GM19397 (cell line): ENCODE measurements around the gene UBE2D4.

Experiments
- ATAC-seq: cut with Tn5 transposase; IDR thresholded peaks from one replicate; pipeline ENCODE4 v1.9.1; 2021; ENCODE audit warnings: mild to moderate bottlenecking, moderate library complexity; ENCODE audit not compliant: unreplicated experiment

The UBE2D4 gene

DNA sequence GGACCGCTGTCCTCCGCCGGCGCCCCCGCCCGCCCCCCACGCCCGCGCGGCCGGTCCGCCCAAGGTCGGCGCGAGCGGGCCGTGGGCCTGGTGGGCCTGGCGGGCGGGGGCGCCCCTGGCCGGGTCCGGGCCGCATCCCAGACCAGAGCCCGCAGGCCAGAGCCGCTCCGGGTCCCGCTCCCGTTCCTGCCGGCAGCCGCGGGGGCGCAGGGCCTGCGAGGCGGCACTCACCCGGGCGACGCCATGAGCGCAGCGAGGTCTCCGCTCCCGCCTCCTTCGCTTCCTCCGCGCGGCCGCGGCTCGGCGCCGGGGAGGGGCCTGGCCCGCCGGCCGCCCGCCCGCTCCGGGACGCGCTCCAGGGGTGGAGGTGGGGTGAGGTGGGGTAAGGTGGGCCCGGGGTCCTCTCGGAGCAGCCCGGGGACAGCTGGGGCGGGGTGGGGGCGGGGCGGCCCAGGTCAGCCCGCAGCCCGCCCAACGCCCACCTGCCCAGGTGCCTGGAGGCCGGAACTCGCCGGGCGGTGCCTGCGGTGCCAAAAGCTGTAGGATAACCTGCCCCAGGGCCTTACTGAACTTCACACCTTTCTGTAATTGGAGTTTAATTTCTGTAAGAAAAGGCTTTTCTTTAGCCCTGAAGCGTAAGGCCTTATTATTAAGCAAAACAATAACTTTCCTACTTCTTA, 19.8 kb upstream of the UBE2D4 start, which contains the start of gene URGCP:
TSS of gene URGCP (minus strand) at position 266 of the 680 bp plus-strand sequence. CDS start at position 245, 21 bp downstream.
- peak; percentile 80 for ATAC-seq

DNA sequence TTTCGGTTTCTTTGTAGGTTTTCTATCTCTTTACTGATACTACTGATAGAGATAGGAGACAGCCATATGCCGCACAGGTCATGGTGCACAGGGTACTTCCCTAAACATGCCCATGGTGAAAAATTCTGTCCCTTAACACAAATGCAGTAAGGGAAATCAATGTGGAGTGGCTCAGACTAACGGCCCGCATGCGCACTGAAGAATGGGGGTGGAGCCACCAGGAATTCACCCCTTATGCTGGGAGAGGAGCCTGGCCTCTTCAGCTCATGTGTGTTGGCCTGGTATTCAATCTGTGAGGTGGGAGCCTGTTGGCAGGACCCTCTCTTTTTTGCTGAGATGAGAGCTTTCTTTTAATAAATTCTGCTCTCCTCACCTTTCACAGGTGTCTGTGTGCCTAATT, 11.4 kb upstream of the UBE2D4 start:
- ATAC-seq, result no peak

DNA sequence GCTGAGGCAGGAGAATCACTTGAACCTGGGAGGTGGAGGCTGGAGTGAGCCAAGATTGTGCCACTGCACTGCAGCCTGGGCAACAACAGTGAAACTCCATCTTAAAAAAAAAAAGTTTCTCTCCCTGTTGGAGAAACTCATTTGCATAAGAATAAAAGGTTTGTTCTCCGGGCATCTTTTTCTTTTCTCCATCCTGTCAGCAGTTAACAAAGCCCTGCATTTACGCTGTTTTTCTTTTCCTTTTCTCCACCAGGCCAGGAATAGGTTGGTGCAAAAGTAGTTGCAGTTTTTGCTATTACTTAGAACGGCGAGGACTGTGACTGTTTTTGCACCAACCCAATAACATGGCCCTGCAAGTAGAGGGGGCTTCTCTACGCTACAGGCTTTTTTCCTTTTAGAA, 10.3 kb upstream of the UBE2D4 start:
- no peak for ATAC-seq

DNA sequence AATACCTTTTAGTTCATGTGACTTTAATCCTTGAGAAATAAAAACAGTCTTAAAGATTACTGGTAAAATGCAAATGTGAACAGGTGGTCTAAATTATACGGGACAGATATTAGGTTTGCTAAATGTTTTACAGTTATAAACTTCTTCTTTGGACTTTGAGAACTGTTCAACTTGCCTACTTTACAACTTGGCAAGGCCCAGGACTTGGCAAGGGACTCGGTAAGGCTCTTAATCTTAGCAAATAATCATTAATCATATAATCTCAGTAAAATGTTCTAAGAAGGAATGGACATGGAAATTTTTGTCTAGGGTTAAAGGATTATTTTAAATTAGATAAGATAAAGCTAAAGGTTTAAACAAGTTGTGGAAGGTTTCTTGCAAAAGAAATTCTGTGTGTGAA, 4.8 kb upstream of the UBE2D4 start:
- ATAC-seq, result no peak

DNA sequence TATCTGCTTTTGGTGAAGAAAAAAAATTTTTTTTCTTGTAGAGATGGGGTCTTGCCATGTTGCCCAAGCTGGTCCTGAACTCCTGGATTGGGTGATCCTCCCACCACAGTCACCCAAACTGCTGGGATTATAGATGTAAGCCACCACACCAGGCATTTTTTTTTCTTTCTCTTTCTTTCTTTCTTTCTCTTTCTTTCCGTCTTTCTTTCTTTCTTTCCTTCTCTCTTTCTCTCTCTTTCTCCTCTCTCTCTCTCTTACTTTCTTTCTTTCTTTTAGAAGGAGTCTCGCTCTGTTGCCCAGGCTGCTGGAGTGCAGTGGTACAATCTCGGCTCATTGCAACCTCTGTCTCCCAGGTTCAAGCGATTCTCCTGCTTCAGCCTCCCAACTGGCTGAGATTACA, 3.5 kb upstream of the UBE2D4 start:
- ATAC-seq, result no peak

DNA sequence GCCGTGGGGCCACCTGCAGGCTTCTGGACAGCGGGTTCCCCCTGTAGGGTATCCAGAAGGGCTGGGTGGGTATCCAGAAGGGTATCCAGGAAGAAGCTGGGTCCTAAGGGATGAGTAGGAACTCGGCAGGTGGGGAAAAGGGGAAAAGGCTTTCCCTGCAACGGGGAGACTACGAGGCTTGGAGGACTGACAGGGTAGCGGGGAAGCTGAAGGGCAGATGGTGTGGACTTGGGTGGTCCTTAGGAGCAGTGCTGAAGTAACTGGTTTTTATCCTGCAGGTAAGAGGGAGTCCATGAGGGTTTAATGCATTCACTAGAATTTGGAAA, 525 bp downstream of the UBE2D4 start:
- ATAC-seq, result no peak

DNA sequence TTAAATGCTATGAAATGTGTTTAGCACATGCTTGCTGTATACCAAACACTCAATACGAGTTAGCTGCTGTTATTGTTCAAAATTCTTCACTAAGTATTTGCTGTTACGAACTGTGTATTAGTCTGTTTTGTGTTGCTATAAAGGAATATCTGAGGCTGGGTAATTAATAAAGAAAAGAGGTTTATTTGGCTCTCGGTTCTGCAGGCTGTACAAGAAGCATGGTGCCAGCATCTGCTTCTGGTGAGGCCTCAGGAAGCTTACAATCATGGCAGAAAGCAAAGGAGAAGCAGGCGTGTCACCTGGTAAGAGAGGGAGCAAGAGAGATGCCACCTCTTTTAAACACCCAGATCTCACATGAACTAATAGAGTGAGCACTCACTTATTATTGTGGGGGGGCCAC, 1.6 kb downstream of the UBE2D4 start:
- ATAC-seq, result no peak

DNA sequence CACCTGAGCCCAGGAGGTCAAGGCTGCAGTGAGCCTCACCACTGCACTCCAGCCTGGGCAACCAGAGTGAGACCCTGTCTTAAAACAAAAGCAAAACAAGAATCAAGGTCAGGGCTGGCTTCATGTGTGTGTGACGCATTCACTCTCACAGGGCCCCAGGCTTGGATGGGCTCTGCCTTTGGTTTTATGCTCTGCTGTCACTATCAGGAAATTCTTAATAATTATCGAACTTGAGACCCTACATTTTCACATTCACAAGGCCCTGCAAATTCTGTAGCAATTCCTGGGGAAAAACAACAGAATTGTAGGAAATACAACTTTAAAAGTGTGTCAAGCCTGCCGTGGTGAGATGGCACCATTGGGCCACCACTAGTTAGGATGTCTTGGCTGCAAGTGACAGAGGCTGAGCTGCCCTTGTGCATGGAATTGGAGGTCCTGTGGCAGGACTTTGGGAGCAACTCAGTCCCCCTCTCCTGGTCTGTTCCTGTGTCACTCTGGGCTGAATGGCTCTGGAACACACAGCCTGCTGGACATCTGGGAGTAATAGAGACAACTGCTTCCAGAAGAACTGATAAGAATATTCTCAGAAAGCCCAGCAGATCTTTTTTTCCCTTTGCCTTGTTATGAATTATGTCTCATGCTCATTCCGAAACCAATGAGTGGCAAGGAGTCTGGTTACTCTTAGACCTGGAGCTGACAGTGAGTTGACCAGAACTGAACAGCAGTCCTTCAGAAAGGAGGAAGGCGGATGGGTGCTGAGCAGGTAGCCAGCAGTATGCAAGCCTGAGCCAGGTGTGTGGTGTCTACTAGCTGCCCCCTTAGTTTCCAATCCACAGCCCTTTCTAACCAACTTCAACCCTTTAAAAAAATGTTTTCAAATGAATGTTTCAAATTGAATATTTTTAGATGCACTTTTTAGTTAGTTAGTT, 3.6 kb downstream of the UBE2D4 start:
- ATAC-seq, result no peak

DNA sequence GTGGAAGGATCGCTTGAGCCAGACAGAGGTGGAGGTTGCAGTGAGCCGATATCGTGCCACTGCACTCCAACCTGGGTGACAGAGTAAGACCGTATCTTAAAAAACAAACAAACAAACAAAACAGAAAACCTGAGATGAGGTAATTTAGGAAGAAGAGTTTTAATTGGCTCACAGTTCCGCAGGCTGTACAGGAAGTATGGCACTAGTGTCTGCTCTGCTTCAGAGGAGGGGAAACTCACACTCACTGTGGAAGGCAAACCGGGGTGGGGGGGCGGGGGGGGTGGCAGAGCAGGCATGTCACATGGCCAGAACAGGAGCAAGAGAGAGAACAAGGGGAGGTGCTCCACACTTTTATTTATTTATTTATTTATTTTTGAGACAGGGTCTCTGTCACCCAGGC, 5.1 kb downstream of the UBE2D4 start:
- ATAC-seq, result no peak

DNA sequence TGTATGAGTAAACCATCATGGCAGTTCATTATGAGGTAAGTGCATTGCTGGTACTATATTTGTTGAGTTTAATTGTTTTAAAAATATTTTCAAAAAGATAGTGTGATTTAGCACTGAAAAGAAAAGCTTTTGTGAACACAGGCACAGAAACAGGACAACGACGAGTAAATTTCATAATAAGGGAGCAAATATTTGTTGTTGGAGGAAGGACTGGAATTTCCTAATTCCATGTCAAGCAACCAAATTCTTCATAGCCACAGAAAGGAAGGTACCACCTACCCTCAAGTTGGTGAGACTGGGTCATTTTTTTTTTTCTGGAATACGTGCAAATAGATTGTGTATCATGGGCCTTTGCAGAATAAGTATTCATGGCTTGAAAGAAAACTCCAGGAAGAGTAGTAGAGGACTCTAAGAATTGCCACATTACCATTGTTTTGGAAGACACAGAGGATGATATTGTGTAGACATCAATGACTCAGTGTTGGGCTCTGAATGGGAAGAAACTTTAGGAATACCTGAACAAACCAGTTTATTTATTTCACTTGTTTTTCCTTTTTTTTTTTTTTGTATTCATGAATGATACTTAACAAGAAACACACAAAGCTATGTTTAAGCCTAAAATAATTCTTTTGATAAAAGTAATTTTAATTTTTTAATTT, 7.8 kb downstream of the UBE2D4 start:
- ATAC-seq, result no peak

DNA sequence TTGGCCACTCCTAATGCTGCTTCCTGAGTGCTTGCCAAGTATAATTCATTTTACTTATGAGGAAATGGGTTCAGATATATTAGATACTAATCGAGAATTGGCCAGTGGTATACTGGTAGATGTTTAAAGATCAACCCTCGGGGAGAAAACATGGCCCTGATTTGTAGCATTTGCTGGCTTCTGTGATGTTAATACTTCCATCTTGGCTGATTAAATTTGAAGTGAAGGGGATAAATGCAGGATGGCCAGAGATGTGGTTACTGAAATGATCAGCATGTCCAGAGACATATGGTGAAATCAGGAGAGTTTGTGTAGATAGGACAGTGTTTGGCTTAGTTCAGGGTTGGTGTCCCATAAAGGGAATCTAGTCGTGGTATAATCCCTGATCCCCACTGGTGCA, 11.2 kb downstream of the UBE2D4 start:
- ATAC-seq, result no peak

DNA sequence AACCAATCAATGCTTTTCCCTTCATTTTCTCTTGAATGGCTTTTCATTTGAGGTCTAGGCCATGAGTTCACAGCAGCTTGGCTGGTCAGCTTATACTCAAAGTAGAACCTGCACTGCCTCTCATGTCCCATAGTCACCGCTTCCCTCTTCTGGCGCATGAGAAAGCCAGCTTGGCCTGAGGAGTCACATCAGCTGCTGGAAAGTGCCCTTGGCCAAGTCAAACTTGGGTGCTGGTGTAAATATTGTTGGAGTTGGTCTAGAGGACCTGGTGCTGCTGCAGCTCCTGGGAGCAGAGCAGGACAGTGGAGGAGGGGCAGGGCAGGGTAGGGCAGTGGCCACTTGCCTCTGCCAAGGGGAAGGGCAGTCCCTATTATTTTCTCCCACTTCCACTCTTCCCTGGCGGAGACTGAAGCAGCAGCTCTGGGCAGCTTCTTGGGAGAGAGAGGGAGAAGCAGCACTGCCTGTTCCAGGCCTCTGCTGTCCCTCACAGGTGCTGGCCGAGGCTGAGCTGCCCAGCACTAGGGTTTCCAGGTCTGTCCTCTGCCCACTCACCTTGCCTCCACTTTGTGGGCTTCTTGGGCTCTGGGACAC, 12.8 kb downstream of the UBE2D4 start:
- no peak for ATAC-seq

DNA sequence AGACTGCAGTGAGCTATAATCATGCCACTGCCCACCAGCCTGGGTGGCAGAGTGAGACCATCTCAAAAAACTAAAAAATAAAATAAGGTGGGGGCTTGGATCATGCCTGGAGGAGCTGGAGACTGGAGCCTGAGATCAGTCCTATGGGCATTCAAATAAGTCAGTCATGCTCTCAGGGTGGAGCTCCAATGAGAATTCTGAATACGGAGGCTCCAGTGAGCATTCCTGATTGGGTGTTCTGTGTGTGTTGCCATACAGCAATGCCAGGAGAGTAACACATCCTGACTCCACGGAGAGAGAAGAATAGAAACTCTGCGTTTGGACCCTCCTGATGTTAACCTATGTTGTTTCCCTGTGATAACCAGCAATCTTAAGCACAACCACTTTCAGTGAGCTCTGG, 16.0 kb downstream of the UBE2D4 start:
- no peak for ATAC-seq

DNA sequence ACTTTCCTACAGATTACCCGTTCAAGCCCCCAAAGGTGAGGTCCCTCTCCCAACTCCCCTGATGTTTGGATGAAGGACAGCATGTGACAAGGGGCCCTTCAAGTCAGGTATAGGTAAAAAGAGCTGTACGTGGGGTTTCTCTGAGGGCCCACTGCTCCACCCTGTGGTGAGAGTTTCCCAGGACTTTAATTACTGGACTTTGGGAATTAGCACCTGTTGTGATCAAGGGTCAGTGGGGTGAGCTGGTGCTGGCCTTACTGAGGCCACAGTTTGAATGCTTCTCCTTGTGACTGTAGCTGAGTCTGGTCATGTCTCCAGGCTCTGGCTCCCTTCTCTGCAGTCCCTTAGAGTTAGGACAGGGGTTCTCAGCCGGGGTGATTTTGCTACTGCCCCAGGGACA, 16.8 kb downstream of the UBE2D4 start:
- no peak for ATAC-seq

DNA sequence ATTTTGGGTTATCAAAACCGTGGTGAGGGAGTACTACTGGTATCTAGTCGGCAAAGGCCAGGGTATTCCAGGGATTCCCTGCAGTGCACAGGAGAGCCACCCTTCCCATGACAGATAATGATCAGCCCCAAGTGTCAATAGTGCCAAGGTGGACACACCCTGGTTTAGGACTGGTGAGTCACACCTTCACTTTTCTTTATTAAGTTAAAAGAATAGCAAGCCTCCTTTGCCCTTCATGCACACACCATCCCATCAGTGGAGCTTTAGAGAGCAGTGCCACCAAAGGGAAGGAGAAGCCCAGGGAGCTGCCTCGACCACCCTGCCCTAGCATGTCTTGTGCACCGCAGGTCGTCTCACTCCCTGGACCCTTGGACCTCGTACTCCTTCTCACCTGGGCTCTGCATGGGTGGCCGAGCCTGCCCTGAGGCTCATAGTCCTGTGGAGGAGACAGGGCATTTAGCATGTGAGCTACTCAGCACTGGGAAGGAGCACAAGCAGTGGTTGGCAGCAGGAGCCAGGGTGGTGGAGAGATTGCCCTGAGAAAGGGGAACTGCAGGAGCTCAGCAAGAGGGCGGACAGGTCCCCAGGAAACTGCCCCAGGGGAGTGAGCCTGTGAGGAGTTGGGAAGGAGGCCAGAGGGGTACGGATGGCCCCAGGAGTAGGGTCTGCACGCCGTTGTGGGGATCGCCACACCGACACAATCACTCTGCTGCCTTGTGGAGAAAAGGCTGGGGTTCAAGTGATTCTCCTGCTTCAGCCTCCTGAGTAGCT, 17.4 kb downstream of the UBE2D4 start:
- no peak for ATAC-seq

DNA sequence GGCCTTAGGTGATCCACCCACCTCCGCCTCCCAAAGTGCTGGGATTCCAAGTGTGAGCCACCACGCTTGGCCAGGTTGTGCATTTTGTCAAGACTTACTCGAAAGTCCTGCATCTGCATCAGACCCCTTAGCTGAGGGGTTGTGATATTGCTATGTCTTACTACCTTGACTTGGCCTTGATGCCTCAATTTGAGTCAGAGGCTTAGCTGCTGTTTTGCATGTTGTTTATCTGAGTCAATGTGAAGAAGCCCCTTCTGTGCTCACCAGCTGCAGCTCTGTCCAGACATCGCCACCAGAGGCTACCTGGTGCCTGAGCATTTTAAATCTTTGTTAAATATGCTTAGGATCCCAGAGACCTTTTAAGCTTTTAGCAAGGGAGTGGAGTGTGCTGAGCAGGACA, 18.1 kb downstream of the UBE2D4 start:
- ATAC-seq, result no peak

DNA sequence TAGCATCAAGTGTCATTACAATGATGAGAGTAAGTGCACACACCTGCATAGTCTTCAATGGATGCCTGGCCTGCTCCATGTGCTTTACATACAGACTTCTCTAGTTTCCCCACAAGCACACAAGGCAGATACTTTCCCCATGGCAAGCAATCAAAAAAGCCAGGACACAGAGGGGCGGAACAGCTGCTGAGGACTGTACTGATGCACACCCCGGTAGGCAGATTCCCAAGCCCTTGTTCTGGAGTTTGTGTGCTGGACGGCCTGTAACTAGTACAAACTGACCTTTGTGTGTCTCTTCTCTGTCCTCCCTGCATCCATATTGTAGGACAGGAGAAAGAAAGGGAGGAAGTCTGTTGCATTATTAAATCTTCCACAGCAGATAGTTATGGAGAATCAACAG, 25.8 kb downstream of the UBE2D4 start:
- ATAC-seq, result no peak

DNA sequence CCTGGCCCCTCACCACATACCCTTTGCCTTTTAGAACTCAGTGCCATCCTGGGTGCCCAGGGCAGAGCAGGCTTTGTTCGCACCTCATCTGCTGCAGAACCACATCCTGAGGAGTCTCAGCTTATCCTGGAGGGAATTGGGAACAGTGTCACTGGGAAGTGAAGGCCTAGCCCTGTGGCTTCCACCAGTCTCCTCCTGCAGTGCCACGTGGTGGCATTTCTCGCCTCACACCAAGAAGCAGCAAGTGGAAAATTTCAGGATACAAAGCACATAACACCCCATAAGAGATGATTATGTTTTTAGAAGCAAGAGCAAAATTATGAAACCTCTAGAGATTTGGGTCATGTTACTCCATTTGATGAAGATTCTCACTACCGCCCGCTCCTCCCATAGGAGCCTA, 26.8 kb downstream of the UBE2D4 start:
- ATAC-seq, result no peak

DNA sequence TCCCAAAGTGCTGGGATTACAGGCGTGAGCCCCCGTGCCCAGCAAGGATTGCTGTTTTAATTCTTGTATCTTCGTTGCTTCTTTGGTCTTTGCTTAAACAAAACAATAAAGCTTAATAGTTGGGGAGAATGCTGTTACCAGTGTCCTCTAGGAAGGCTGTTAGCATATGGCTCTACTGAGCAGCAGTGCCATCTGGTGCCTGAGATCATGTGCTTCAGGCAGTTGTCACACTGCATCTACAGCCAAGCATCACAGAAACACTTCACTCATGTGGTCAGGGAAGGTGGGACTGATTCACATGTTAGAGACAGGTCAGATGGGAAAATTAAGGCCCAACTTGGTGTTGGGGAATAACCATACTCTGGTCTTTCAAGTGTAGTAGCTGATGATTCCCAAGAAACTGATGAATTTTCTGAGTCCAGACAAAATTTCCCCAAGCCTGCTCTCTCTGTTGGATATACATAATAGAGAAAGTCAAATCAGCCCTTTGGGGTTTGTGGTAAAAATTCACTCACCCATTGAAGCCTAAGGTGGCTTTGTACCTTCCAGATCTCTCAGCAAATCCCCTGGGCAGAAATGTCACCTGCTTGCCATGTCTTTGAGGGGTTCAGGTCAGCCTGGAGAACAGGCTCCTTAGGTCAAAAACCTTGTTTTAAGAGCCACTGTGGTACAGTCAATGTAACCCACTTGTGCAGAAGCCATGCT, 28.4 kb downstream of the UBE2D4 start:
- ATAC-seq, result peak; percentile 78

DNA sequence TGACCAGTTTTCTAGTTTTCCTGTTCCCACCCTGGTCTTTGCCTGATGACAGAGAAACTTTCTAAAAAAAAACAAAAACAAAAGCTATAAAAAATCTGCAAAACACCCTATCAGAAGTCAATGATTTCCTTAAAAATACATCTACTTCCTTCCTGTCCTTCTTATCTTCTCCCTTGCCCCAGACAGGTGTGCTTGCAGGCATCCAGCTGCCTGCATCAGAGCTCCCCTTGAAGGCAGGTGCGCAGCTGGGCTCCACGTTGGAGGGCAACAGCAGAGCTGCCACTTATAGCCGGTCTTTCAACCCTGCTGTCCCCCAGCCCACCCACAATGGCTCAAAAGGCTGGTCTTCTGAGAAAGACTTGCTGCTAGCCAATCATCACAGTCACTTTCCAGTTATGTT, 29.8 kb downstream of the UBE2D4 start:
- no peak for ATAC-seq
